GM12878 (cell line): ENCODE data around the gene IFNGR2. TPM values are rescaled to one million over a fixed set of nuclear protein-coding genes. Genes with fewer than 3 reads are reported as not detected.

Experiments used
- ATAC-seq: fragments of 200-7000 bp; cut with Tn5 transposase; 3 replicates; pipeline ENCODE4 v1.9.1; 2020; ENCODE audit warnings: mild to moderate bottlenecking, moderate library complexity
- BruUV-seq: library from RNA; stranded (reverse); fragments of 400-500 nt; replicated peaks from 2 replicates; lab custom pipeline; 2021; lab: Mats Ljungman, UMichigan
- CTCF ChIA-PET: fragments of 300-600 bp; sonication (Branson Sonifier 250); formaldehyde crosslinking; extraction: SDS; loops from one replicate; lab custom pipeline; 2021; ENCODE audit warnings: inconsistent platforms; lab: Yijun Ruan, JAX
- POLR2A ChIA-PET: fragments of 350-600 bp; formaldehyde crosslinking; extraction: SDS; loops from one replicate; lab custom pipeline; 2021; ENCODE audit warnings: inconsistent platforms; lab: Charles Lee
- RAD21 ChIA-PET: fragments of 300-600 bp; sonication (Branson Sonifier 250); formaldehyde crosslinking; loops from one replicate; lab custom pipeline; 2023; ENCODE audit warnings: antibody characterized with exemption; ENCODE audit not compliant: unreplicated experiment; lab: Charles Lee
- SMC1A ChIA-PET: fragments of 300-600 bp; sonication (Branson Sonifier 250); formaldehyde crosslinking; loops from one replicate; lab custom pipeline; 2023; ENCODE audit not compliant: unreplicated experiment, uncharacterized antibody; lab: Charles Lee
- DNase-seq: peaks from one replicate; pipeline ENCODE4 v3.0.0-alpha.2; 2011; ENCODE audit warnings: low read depth, low spot score
- FAIRE-seq: peaks from 3 replicates; lab custom pipeline; 2011; peaks lifted over from hg19 to GRCh38; lab: Jason Lieb, UNC
- H2AFZ ChIP-seq: 2 replicates; pipeline ENCODE4 v1.6.0; 2011; ENCODE audit warnings: low read depth, low read length, control low read depth; ENCODE audit not compliant: control insufficient read depth
- H3K27ac ChIP-seq: 2 replicates; pipeline ENCODE4 v1.5.1; 2011; ENCODE audit warnings: control low read depth; ENCODE audit not compliant: control insufficient read depth, insufficient read depth
- H3K27me3 ChIP-seq, 2 experiments: replicated peaks in 1 of 2; 2 replicates each; pipeline versions ENCODE4 v1.6.0 to v1.6.1; 2011; ENCODE audit warnings: low read length in 1 of 2; ENCODE audit not compliant: control insufficient read depth in 2 of 2, insufficient read depth in 2 of 2
- H3K36me3 ChIP-seq, 2 experiments: 2 replicates each; pipeline ENCODE4 v1.5.1; 2011; ENCODE audit warnings: low read length in 1 of 2; ENCODE audit not compliant: control insufficient read depth in 2 of 2, insufficient read depth in 2 of 2
- H3K4me1 ChIP-seq: 2 replicates; pipeline ENCODE4 v1.6.1; 2011; ENCODE audit warnings: mild to moderate bottlenecking, low read length, moderate library complexity, mixed read lengths; ENCODE audit not compliant: control insufficient read depth, insufficient read depth
- H3K4me2 ChIP-seq: 2 replicates; pipeline ENCODE4 v1.6.0; 2011; ENCODE audit warnings: control low read depth; ENCODE audit not compliant: control insufficient read depth, insufficient read depth
- H3K4me3 ChIP-seq: fragments of 200-600 bp; sonication (generic); 2 replicates; pipeline ENCODE4 v1.5.1; 2016
- H3K79me2 ChIP-seq: 2 replicates; pipeline ENCODE4 v1.6.0; 2011; ENCODE audit warnings: low read length; ENCODE audit not compliant: control insufficient read depth, insufficient read depth
- H3K9ac ChIP-seq: 2 replicates; pipeline ENCODE4 v1.8.0; 2011; ENCODE audit warnings: low read length, control low read depth, mixed read lengths; ENCODE audit not compliant: control insufficient read depth, insufficient read depth
- H3K9me3 ChIP-seq: replicated peaks from 3 replicates; pipeline ENCODE4 v1.5.1; 2011; ENCODE audit warnings: mild to moderate bottlenecking, low read length; ENCODE audit not compliant: control insufficient read depth, insufficient read depth
- H4K20me1 ChIP-seq: 2 replicates; pipeline ENCODE4 v1.6.0; 2011; ENCODE audit not compliant: control insufficient read depth, insufficient read depth
- BHLHE40 ChIP-seq, 2 experiments: fragments of 450-650 bp in 1 of 2; IDR thresholded peaks; 2 replicates each; pipeline ENCODE4 v1.6.1; 2011 to 2017; ENCODE audit warnings: low read depth in 2 of 2, borderline replicate concordance in 1 of 2, improper control_type of control experiment in 1 of 2, low read length in 1 of 2, mild to moderate bottlenecking in 1 of 2
- HDAC6 ChIP-seq: fragments of 200-600 bp; sonication (generic); IDR thresholded peaks from one replicate; pipeline ENCODE4 v1.8.0; 2017; ENCODE audit warnings: antibody characterized with exemption; ENCODE audit not compliant: unreplicated experiment
- HSF1 ChIP-seq: fragments of 150-350 bp; IDR thresholded peaks from 2 replicates; pipeline ENCODE4 v1.6.1; 2014; ENCODE audit warnings: mild to moderate bottlenecking, low read depth, low read length
- LARP7 ChIP-seq: fragments of 450-650 bp; IDR thresholded peaks from 2 replicates; pipeline ENCODE4 v1.6.1; 2017; ENCODE audit warnings: mild to moderate bottlenecking
- NFXL1 ChIP-seq: fragments of 450-650 bp; IDR thresholded peaks from 2 replicates; pipeline ENCODE4 v1.6.1; 2017; ENCODE audit warnings: antibody characterized with exemption, mild to moderate bottlenecking, borderline replicate concordance
- REST ChIP-seq: IDR thresholded peaks from 2 replicates; pipeline ENCODE4 v1.6.1; 2012; ENCODE audit warnings: mild to moderate bottlenecking, low read depth, low read length
- SMARCA5 ChIP-seq: fragments of 450-650 bp; IDR thresholded peaks from 2 replicates; pipeline ENCODE4 v1.6.1; 2017; ENCODE audit warnings: mild to moderate bottlenecking
- WGBS: methylation state at CpG from one replicate; pipeline ENCODE4 v1.1.6; 2016; ENCODE audit warnings: low lambda C conversion rate; ENCODE audit not compliant: insufficient replicate concordance, insufficient coverage; ENCODE audit errors: missing lambda C conversion rate; 5-methylcytosine and 5-hydroxymethylcytosine counted together
- in situ Hi-C: fragments of 300-500 bp; cut with MboI; formaldehyde crosslinking; loops from 9 replicates; pipeline ENCODE4 v1.14.3; 2018; ENCODE audit warnings: mixed read lengths
- intact Hi-C: fragments of 100-400 bp; cut with micrococcal nuclease; formaldehyde crosslinking; loops from one replicate; pipeline ENCODE4 v1.14.2; 2022; ENCODE audit not compliant: unreplicated experiment
- polyA plus RNA-seq, 11 experiments: library from polyadenylated mRNA; depleted of rRNA in 4 of 11; unstranded in 6 of 11; stranded (reverse) in 5 of 11; fragments of >200 nt; fragmentation: Nextera tagmentation in 4 of 11; fragmentation: Illumina TruSeq in 1 of 11; extraction: Ambion mirVana in 4 of 11; extraction: Trizol in 1 of 11; gene quantifications; 1 replicate in 1 of 11; 2 replicates in 10 of 11; pipeline versions ENCODE4 v1.2.1 to v1.2.3, GENCODE V29; 2011 to 2016; ENCODE audit warnings: inconsistent platforms in 2 of 11, missing spikeins in 2 of 11, low read depth in 1 of 11
- total RNA-seq, 4 experiments: library from RNA; depleted of rRNA in 3 of 4; stranded (reverse); fragments of >200 nt in 3 of 4; fragmentation: Illumina TruSeq in 1 of 4; extraction: Trizol in 1 of 4; gene quantifications; 2 replicates each; pipeline versions ENCODE4 v1.2.1 to v1.2.3, GENCODE V29; 2013 to 2021
- TF ChIP-seq, protein P1 (sequence below): fragments of 450-650 bp; IDR thresholded peaks from 2 replicates; pipeline ENCODE4 v1.6.1; 2017; ENCODE audit warnings: mild to moderate bottlenecking, moderate library complexity
- TF ChIP-seq, protein P2 (sequence below): fragments of 450-650 bp; conservative IDR thresholded peaks from 2 replicates; pipeline ENCODE4 v1.6.1; 2017; ENCODE audit warnings: mild to moderate bottlenecking, moderate library complexity

The IFNGR2 gene
- total and polyA plus RNA-seq, 10 of the 15 experiments (the other 5 are each of a cell fraction or from before 2014, with no cell fraction given) = 23.6 to 98.8 (median 77.0) TPM

GRCh38 chr21:33478935-33479678 is 75.9 kb downstream of the IFNGR2 start:
- ChIA-PET RAD21 (interaction anchor here (0.9 to 2.5 kb wide), 10 partner anchors 12 to 240 kb away, joined by 3 to 23 read pairs (median 6); partner anchors contain the start of genes DNAJC28, DONSON and SON), SMC1A (interaction anchor here (0.7 to 2.7 kb wide), 5 partner anchors 12 to 118 kb away, joined by 3 to 17 read pairs (median 6); partner anchors contain the start of gene DNAJC28), POLR2A (interaction anchor here (0.5 to 2.3 kb wide), 5 partner anchors 12 to 158 kb away, joined by 3 to 26 read pairs (median 5); partner anchors contain the start of genes DNAJC28, GART and SON), CTCF (interaction anchor here (0.8 to 4.1 kb wide), 6 partner anchors 12 to 146 kb away, joined by 3 to 21 read pairs (median 8); partner anchors contain the start of genes DNAJC28, GART and SON)
- peak overlapping the region; percentile 79 for H3K27ac ChIP-seq
- in situ Hi-C loops = no loop called here
- no peaks in the 10 kb centered on the region for H3K27me3 ChIP-seq
- no peaks in the 10 kb centered on the region; a peak in 1 of 4 replicates for H3K36me3 ChIP-seq
- no peak for DNase-seq
- peak; percentile 44 for ATAC-seq
- no peaks in the 10 kb centered on the region for H3K9me3 ChIP-seq
- peak overlapping the region; percentile 90 for H3K9ac ChIP-seq
- 2% methylated on average over 42 of the region's 68 CpGs for WGBS
- H3K4me2 ChIP-seq = peak overlapping the region; percentile 70
- no peaks in the 10 kb centered on the region for H4K20me1 ChIP-seq
- peaks cover 15% of the 10 kb centered on the region for H3K79me2 ChIP-seq
- intact Hi-C loops = no loop called here
- peak overlapping the region; percentile 93 for H3K4me3 ChIP-seq
- H2AFZ ChIP-seq = peak overlapping the region; percentile 87
- FAIRE-seq = no peak
- peaks cover 3% of the 10 kb centered on the region; the same call in 1 of the 2 replicates for H3K4me1 ChIP-seq
- BruUV-seq = no TSS peak
- TF ChIP-seq SMARCA5 (0 out of 2 replicates have a peak, but pooled peaks have one; percentile 42), NFXL1 (no peak), HDAC6 (peak; percentile 28), LARP7 (peak; percentile 81; the same call in 1 of the 2 replicates), HSF1 (no peak), BHLHE40 (IDR thresholded peaks at IDR 0.05; ENCODE audit: borderline replicate concordance in 1 of 2, low read depth in 2 of 2, low read length in 1 of 2) (peak in 1 of 2 experiments; percentile 31; a peak in 2 of 4 replicates), REST (no peak)
- TF ChIP-seq, protein P1, sequence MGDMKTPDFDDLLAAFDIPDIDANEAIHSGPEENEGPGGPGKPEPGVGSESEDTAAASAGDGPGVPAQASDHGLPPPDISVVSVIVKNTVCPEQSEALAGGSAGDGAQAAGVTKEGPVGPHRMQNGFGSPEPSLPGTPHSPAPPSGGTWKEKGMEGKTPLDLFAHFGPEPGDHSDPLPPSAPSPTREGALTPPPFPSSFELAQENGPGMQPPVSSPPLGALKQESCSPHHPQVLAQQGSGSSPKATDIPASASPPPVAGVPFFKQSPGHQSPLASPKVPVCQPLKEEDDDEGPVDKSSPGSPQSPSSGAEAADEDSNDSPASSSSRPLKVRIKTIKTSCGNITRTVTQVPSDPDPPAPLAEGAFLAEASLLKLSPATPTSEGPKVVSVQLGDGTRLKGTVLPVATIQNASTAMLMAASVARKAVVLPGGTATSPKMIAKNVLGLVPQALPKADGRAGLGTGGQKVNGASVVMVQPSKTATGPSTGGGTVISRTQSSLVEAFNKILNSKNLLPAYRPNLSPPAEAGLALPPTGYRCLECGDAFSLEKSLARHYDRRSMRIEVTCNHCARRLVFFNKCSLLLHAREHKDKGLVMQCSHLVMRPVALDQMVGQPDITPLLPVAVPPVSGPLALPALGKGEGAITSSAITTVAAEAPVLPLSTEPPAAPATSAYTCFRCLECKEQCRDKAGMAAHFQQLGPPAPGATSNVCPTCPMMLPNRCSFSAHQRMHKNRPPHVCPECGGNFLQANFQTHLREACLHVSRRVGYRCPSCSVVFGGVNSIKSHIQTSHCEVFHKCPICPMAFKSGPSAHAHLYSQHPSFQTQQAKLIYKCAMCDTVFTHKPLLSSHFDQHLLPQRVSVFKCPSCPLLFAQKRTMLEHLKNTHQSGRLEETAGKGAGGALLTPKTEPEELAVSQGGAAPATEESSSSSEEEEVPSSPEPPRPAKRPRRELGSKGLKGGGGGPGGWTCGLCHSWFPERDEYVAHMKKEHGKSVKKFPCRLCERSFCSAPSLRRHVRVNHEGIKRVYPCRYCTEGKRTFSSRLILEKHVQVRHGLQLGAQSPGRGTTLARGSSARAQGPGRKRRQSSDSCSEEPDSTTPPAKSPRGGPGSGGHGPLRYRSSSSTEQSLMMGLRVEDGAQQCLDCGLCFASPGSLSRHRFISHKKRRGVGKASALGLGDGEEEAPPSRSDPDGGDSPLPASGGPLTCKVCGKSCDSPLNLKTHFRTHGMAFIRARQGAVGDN = 0 out of 2 replicates have a peak, but pooled peaks have one; percentile 40
- TF ChIP-seq, protein P2, sequence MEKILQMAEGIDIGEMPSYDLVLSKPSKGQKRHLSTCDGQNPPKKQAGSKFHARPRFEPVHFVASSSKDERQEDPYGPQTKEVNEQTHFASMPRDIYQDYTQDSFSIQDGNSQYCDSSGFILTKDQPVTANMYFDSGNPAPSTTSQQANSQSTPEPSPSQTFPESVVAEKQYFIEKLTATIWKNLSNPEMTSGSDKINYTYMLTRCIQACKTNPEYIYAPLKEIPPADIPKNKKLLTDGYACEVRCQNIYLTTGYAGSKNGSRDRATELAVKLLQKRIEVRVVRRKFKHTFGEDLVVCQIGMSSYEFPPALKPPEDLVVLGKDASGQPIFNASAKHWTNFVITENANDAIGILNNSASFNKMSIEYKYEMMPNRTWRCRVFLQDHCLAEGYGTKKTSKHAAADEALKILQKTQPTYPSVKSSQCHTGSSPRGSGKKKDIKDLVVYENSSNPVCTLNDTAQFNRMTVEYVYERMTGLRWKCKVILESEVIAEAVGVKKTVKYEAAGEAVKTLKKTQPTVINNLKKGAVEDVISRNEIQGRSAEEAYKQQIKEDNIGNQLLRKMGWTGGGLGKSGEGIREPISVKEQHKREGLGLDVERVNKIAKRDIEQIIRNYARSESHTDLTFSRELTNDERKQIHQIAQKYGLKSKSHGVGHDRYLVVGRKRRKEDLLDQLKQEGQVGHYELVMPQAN = peak; percentile 72
